ENCODE results near the gene DEFB114.

DEFB114 gene

DNA sequence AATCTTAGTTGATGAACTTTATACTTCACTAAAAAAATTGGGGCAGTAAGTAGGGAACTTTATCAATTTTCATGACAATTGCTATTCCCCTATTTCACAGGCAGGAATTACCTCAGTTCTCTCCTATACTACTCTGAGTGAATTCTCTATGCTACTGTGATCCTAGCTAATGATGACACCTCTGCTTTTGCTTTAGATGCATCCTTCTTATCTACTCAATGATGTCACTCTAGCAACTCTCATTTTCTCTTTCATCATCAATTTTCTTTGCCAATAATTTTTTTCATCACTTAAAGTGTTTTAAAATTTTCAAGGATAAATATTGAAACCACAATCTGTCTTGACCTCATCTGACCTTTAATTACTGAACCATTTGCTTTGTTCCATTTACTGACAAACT lies 8.1 kb downstream of the DEFB114 start:
- no peaks in the 10 kb centered on the region for H3K79me2 ChIP-seq (ENCODE audit: insufficient read depth, low read length)
- H3K9ac ChIP-seq (ENCODE audit: low read length): no peak overlapping the region
- no peak overlapping the region for H3K4me2 ChIP-seq (ENCODE audit: low read length)
- H4K20me1 ChIP-seq (ENCODE audit: insufficient read depth, low read length): no peaks in the 10 kb centered on the region
- no peak overlapping the region for H3K4me3 ChIP-seq (ENCODE audit: low read depth, low read length, poor library complexity, severe bottlenecking)
- no peaks in the 10 kb centered on the region for H3K36me3 ChIP-seq (ENCODE audit: insufficient read depth, low read length)
- no peaks in the 10 kb centered on the region for H3K9me3 ChIP-seq (ENCODE audit: low read length)
- no peak overlapping the region for H3K27ac ChIP-seq (ENCODE audit: low read depth, low read length, poor library complexity, severe bottlenecking)
- TF ChIP-seq, protein P1, sequence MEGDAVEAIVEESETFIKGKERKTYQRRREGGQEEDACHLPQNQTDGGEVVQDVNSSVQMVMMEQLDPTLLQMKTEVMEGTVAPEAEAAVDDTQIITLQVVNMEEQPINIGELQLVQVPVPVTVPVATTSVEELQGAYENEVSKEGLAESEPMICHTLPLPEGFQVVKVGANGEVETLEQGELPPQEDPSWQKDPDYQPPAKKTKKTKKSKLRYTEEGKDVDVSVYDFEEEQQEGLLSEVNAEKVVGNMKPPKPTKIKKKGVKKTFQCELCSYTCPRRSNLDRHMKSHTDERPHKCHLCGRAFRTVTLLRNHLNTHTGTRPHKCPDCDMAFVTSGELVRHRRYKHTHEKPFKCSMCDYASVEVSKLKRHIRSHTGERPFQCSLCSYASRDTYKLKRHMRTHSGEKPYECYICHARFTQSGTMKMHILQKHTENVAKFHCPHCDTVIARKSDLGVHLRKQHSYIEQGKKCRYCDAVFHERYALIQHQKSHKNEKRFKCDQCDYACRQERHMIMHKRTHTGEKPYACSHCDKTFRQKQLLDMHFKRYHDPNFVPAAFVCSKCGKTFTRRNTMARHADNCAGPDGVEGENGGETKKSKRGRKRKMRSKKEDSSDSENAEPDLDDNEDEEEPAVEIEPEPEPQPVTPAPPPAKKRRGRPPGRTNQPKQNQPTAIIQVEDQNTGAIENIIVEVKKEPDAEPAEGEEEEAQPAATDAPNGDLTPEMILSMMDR (IDR thresholded peaks at IDR 0.05; ENCODE audit: low read length): no peak
- TF ChIP-seq EZH2 (IDR thresholded peaks at IDR 0.05; ENCODE audit: borderline replicate concordance, low read length): no peak
- no peaks in the 10 kb centered on the region for H3K4me1 ChIP-seq (ENCODE audit: insufficient read depth, low read length, severe bottlenecking)
- no peak overlapping the region for H2AFZ ChIP-seq (ENCODE audit: low read length)
- H3K27me3 ChIP-seq (ENCODE audit: insufficient read depth, low read length): no peaks in the 10 kb centered on the region
- H3K9me2 ChIP-seq (ENCODE audit: low read depth, low read length): no peaks in the 10 kb centered on the region
- H3F3A ChIP-seq (ENCODE audit: insufficient read depth, low read length): no peaks in the 10 kb centered on the region

DNA sequence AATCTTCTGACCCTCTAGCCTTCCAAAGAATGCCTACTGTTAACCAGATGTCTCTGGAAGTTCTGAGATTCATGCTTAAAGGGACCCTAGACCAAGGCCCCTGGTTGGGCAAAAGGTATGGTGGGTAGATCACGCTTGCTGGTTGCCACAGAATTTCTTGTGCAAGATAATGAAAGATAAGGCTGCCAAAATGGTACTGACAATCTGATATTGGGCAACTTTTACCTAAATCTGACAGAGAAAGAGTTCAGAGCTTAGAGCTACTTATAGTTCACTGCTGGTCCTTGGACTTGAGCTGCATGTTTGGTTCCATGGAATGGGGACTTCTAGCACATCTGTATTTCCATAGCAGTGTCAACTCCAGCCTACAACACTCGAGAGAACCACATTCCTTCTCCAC lies 12.0 kb downstream of the DEFB114 start:
- no peaks in the 10 kb centered on the region for H4K20me1 ChIP-seq (ENCODE audit: insufficient read depth, low read length)
- TF ChIP-seq EZH2 (IDR thresholded peaks at IDR 0.05; ENCODE audit: borderline replicate concordance, low read length): no peak
- TF ChIP-seq, protein P1 (IDR thresholded peaks at IDR 0.05; ENCODE audit: low read length): no peak
- H3K4me2 ChIP-seq (ENCODE audit: low read length): no peak overlapping the region
- H3K9me2 ChIP-seq (ENCODE audit: low read depth, low read length): no peaks in the 10 kb centered on the region
- no peak overlapping the region for H3K9ac ChIP-seq (ENCODE audit: low read length)
- no peaks in the 10 kb centered on the region for H3K27me3 ChIP-seq (ENCODE audit: insufficient read depth, low read length)
- no peaks in the 10 kb centered on the region for H3F3A ChIP-seq (ENCODE audit: insufficient read depth, low read length)
- no peaks in the 10 kb centered on the region for H3K9me3 ChIP-seq (ENCODE audit: low read length)
- no peaks in the 10 kb centered on the region for H3K36me3 ChIP-seq (ENCODE audit: insufficient read depth, low read length)
- no peaks in the 10 kb centered on the region for H3K79me2 ChIP-seq (ENCODE audit: insufficient read depth, low read length)
- no peak overlapping the region for H3K27ac ChIP-seq (ENCODE audit: low read depth, low read length, poor library complexity, severe bottlenecking)
- H3K4me1 ChIP-seq (ENCODE audit: insufficient read depth, low read length, severe bottlenecking): no peaks in the 10 kb centered on the region
- no peak overlapping the region for H2AFZ ChIP-seq (ENCODE audit: low read length)
- no peak overlapping the region for H3K4me3 ChIP-seq (ENCODE audit: low read depth, low read length, poor library complexity, severe bottlenecking)

DNA sequence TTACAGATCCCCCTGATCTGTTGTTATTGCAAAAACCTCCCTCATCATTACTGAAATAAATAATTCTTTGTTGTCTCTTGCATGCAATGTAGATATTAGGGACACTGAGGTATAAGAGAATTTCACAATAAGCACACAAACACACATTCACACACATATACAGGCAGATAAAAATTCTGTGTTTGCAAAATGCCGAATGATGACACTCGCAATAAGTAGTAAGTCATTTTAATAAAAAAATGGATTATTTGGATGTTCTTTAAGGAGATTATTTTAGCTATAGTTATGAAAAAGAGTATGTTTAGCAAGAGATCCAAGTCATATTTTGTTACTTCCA lies 13.6 kb downstream of the DEFB114 start:
- H2AFZ ChIP-seq (ENCODE audit: low read length): no peak overlapping the region
- no peaks in the 10 kb centered on the region for H3K9me3 ChIP-seq (ENCODE audit: low read length)
- no peaks in the 10 kb centered on the region for H3K4me1 ChIP-seq (ENCODE audit: insufficient read depth, low read length, severe bottlenecking)
- no peak overlapping the region for H3K4me3 ChIP-seq (ENCODE audit: low read depth, low read length, poor library complexity, severe bottlenecking)
- no peaks in the 10 kb centered on the region for H3F3A ChIP-seq (ENCODE audit: insufficient read depth, low read length)
- H3K27me3 ChIP-seq (ENCODE audit: insufficient read depth, low read length): no peaks in the 10 kb centered on the region
- no peaks in the 10 kb centered on the region for H4K20me1 ChIP-seq (ENCODE audit: insufficient read depth, low read length)
- H3K79me2 ChIP-seq (ENCODE audit: insufficient read depth, low read length): no peaks in the 10 kb centered on the region
- H3K36me3 ChIP-seq (ENCODE audit: insufficient read depth, low read length): no peaks in the 10 kb centered on the region
- H3K27ac ChIP-seq (ENCODE audit: low read depth, low read length, poor library complexity, severe bottlenecking): no peak overlapping the region
- no peak for TF ChIP-seq EZH2 (IDR thresholded peaks at IDR 0.05; ENCODE audit: borderline replicate concordance, low read length)
- TF ChIP-seq, protein P1 (IDR thresholded peaks at IDR 0.05; ENCODE audit: low read length): no peak
- H3K4me2 ChIP-seq (ENCODE audit: low read length): no peak overlapping the region
- H3K9ac ChIP-seq (ENCODE audit: low read length): no peak overlapping the region
- no peaks in the 10 kb centered on the region for H3K9me2 ChIP-seq (ENCODE audit: low read depth, low read length)
